Ishikawa (cell line): ENCODE data around the gene AGFG2.

Source experiments
- CEBPB ChIP-seq: IDR thresholded peaks from 2 replicates; pipeline ENCODE4 v1.6.1; 2012
- EGR1 ChIP-seq: IDR thresholded peaks from 2 replicates; pipeline ENCODE4 v1.6.1; 2012
- EP300 ChIP-seq: IDR thresholded peaks from 2 replicates; pipeline ENCODE4 v1.6.1; 2012; ENCODE audit warnings: borderline replicate concordance
- MAX ChIP-seq: IDR thresholded peaks from 2 replicates; pipeline ENCODE4 v1.6.1; 2012
- NFIC ChIP-seq: IDR thresholded peaks from 2 replicates; pipeline ENCODE4 v1.6.1; 2012
- RAD21 ChIP-seq: IDR thresholded peaks from 2 replicates; pipeline ENCODE4 v1.6.1; 2012; ENCODE audit warnings: low read depth
- REST ChIP-seq: IDR thresholded peaks from 2 replicates; pipeline ENCODE4 v1.6.1; 2012; ENCODE audit warnings: low read depth, mild to moderate bottlenecking
- TAF1 ChIP-seq: IDR thresholded peaks from 2 replicates; pipeline ENCODE4 v1.6.1; 2012; ENCODE audit warnings: low read depth, mild to moderate bottlenecking

- TF ChIP-seq EP300 (no peak), MAX (no peak), CEBPB (no peak), RAD21 (no peak), NFIC (no peak), EGR1 (no peak), REST (no peak), TAF1 (peak; percentile 41)
Measured at GRCh38 chr7:100586266-100587025, 47.4 kb downstream of the AGFG2 start, which contains the start of gene FBXO24.
